Adrenal gland (tissue), 12 donors: ENCODE results near the gene IFT20. TPM values are rescaled to one million over a fixed set of nuclear protein-coding genes. Genes with fewer than 3 reads are reported as not detected.

Experiments
- DNase-seq, 7 donors: peaks; one replicate each; pipeline ENCODE4 v3.0.0-alpha.2; 2019 to 2020
- H3K27ac ChIP-seq, 5 donors: fragments of 200-600 bp; sonication (generic) in 4 of 5; 1 replicate in 3 of 5; 2 replicates in 2 of 5; pipeline versions ENCODE4 v1.5.1 to v1.8.0; 2016 to 2020; ENCODE audit warnings: mild to moderate bottlenecking in 1 of 5
- H3K27me3 ChIP-seq: fragments of 200-600 bp; 2 replicates; pipeline ENCODE4 v1.8.0; 2021
- H3K36me3 ChIP-seq, 2 donors: fragments of 200-600 bp; replicated peaks in 1 of 2; 1 replicate in 1 of 2; 2 replicates in 1 of 2; pipeline versions ENCODE4 v1.5.1 to v1.8.0; 2018 to 2022
- H3K4me1 ChIP-seq, 2 donors: fragments of 200-600 bp; replicated peaks in 1 of 2; 1 replicate in 1 of 2; 2 replicates in 1 of 2; pipeline versions ENCODE4 v1.5.1 to v1.8.0; 2018 to 2021
- H3K4me3 ChIP-seq, 4 donors: fragments of 200-600 bp; sonication (generic) in 3 of 4; one replicate each; pipeline ENCODE4 v1.5.1; 2016 to 2018
- H3K9me3 ChIP-seq, 3 donors: fragments of 200-600 bp; sonication (generic) in 1 of 3; replicated peaks in 1 of 3; 1 replicate in 2 of 3; 2 replicates in 1 of 3; pipeline versions ENCODE4 v1.5.1 to v1.8.0; 2016 to 2021
- CTCF ChIP-seq, 6 experiments: fragments of 450-650 bp in 4 of 6; fragments of 200-600 bp in 2 of 6; sonication (generic) in 1 of 6; IDR thresholded peaks; 1 replicate in 5 of 6; 2 replicates in 1 of 6; pipeline versions ENCODE4 v1.5.1 to v1.8.0; 2016 to 2021; ENCODE audit warnings: antibody characterized with exemption in 6 of 6, mild to moderate bottlenecking in 2 of 6, moderate library complexity in 1 of 6
- POLR2A ChIP-seq, 2 donors: fragments of 450-650 bp; IDR thresholded peaks; one replicate each; pipeline ENCODE4 v1.6.1; 2017; ENCODE audit warnings: antibody characterized with exemption in 2 of 2, mild to moderate bottlenecking in 2 of 2, moderate library complexity in 1 of 2
- WGBS, 4 donors: extraction: QIAGEN DNeasy Blood & Tissue Kit in 2 of 4; methylation state at CpG; one replicate each; pipeline versions ENCODE4 v1.1.5 to v1.1.7; 2013 to 2017; 5-methylcytosine and 5-hydroxymethylcytosine counted together
- intact Hi-C, 2 donors: fragments of 100-400 bp; cut with DNase I; formaldehyde crosslinking; loops; one replicate each; pipeline versions ENCODE4 v1.14.1 to v1.15.0; 2022 to 2023
- polyA plus RNA-seq, 3 donors: library from polyadenylated mRNA; stranded (reverse); fragments of 200-250 nt in 2 of 3; fragments of 350-450 nt in 1 of 3; fragmentation: Illumina TruSeq in 1 of 3; extraction: RNeasy Lipid Tissue Mini Kit (QIAGEN cat#74804) in 1 of 3; gene quantifications; one replicate each; pipeline ENCODE4 v1.2.3, GENCODE V29; 2013 to 2014
- total RNA-seq, 9 donors: library from RNA; depleted of rRNA in 4 of 9; stranded (reverse); fragments of >200 nt in 4 of 9; fragments of 120-200 nt in 1 of 9; fragmentation: NEBNext Ultra II Directional in 1 of 9; extraction: Animal tissue kit (Norgen Biotek cat#: 25700) in 1 of 9; gene quantifications; one replicate each; pipeline versions ENCODE4 v1.1.0 to v1.2.4, GENCODE V29; 2013 to 2023
- donor health status: healthy with polysubstance abuse.
- donor health status: Bipolar disorder and iron deficiency.
- donor health status: DM: yes; HTN: yes; CAD: no.
- donor health status: DM: no; HTN: no; CAD: no.
- donor health status: DM: no; HTN: no; CAD: no.
- donor health status: DM: yes; HTN: yes; CAD: no.

The IFT20 gene
- total and polyA plus RNA-seq, 12 donors = 24.5 to 100 (median 41.2) TPM

GRCh38 chr17:28313841-28314240, 21.4 kb downstream of the IFT20 start:
- Histone ChIP-seq H3K9me3 (no peaks in the 10 kb centered on the region), H3K4me3 (no peak overlapping the region), H3K4me1 (peaks cover 8% of the 10 kb centered on the region in 2 donors), H3K27me3 (no peaks in the 10 kb centered on the region), H3K27ac (no peak overlapping the region), H3K36me3 (no peaks in the 10 kb centered on the region)
- no peak for DNase-seq
- intact Hi-C loops = no loop called here
- TF ChIP-seq CTCF (IDR thresholded peaks at IDR 0.05) (no peak), POLR2A (IDR thresholded peaks at IDR 0.05) (no peak)
- WGBS, 4 donors = 81 to 97% (median 89%) methylated on average over 2 of the region's 2 CpGs

GRCh38 chr17:28306954-28307401, 28.3 kb downstream of the IFT20 start:
- H3K9me3 ChIP-seq = no peaks in the 10 kb centered on the region
- intact Hi-C loops = no loop called here
- H3K27ac ChIP-seq = no peak overlapping the region
- TF ChIP-seq CTCF (IDR thresholded peaks at IDR 0.05) (no peak), POLR2A (IDR thresholded peaks at IDR 0.05) (no peak)
- H3K36me3 ChIP-seq = no peaks in the 10 kb centered on the region
- H3K27me3 ChIP-seq = peaks cover 6% of the 10 kb centered on the region
- DNase-seq = no peak
- H3K4me1 ChIP-seq = no peaks in the 10 kb centered on the region
- no peak overlapping the region for H3K4me3 ChIP-seq
- WGBS, 4 donors = 47 to 75% (median 65%) methylated on average over 9 to 38 of the region's 38 CpGs

GRCh38 chr17:28298449-28298848, 36.8 kb downstream of the IFT20 start:
- Histone ChIP-seq H3K4me1 (no peaks in the 10 kb centered on the region), H3K4me3 (no peak overlapping the region), H3K27me3 (no peaks in the 10 kb centered on the region), H3K9me3 (no peaks in the 10 kb centered on the region), H3K27ac (no peak overlapping the region), H3K36me3 (no peaks in the 10 kb centered on the region)
- no peak for TF ChIP-seq CTCF (IDR thresholded peaks at IDR 0.05)
- intact Hi-C loops = no loop called here
- peak in 2 of 7 donors; percentile 26 to 42 for DNase-seq
- 45 to 62% (median 53%) methylated on average over 3 of the region's 3 CpGs for WGBS, 4 donors

GRCh38 chr17:28295677-28296578, 39.3 kb downstream of the IFT20 start:
- Histone ChIP-seq H3K4me1 (peaks cover 8 to 10% of the 10 kb centered on the region in 2 donors), H3K27me3 (no peaks in the 10 kb centered on the region), H3K4me3 (no peak overlapping the region), H3K9me3 (no peaks in the 10 kb centered on the region), H3K36me3 (no peaks in the 10 kb centered on the region), H3K27ac (no peak overlapping the region)
- intact Hi-C loops = no loop called here
- DNase-seq = no peak
- 75 to 78% (median 76%) methylated on average over 3 of the region's 3 CpGs for WGBS, 4 donors
- TF ChIP-seq CTCF (IDR thresholded peaks at IDR 0.05) (no peak), POLR2A (IDR thresholded peaks at IDR 0.05) (no peak)
